OCI-LY1 (cell line): ENCODE measurements around the gene FRMD1.

Experiments used
- H2AFZ ChIP-seq: fragments of 200-600 bp; sonication (generic), shearing (Covaris generic); 2 replicates; pipeline ENCODE4 v1.6.0; 2014; ENCODE audit warnings: antibody characterized with exemption, mild to moderate bottlenecking, low read length
- H3F3A ChIP-seq: fragments of 200-600 bp; sonication (generic), shearing (Covaris generic); 2 replicates; pipeline ENCODE4 v1.6.0; 2014; ENCODE audit warnings: mild to moderate bottlenecking, antibody characterized with exemption, low read length, moderate library complexity; ENCODE audit not compliant: insufficient read depth
- H3K27ac ChIP-seq: fragments of 200-600 bp; sonication (generic); 2 replicates; pipeline ENCODE4 v1.5.1; 2014; ENCODE audit warnings: low read length, mixed run types, mild to moderate bottlenecking, low read depth; ENCODE audit not compliant: poor library complexity, severe bottlenecking
- H3K27me3 ChIP-seq: fragments of 200-600 bp; sonication (generic); 2 replicates; pipeline ENCODE4 v1.6.0; 2014; ENCODE audit warnings: antibody characterized with exemption, mild to moderate bottlenecking, low read length, moderate library complexity; ENCODE audit not compliant: insufficient read depth
- H3K36me3 ChIP-seq: fragments of 200-600 bp; sonication (generic); 2 replicates; pipeline ENCODE4 v1.6.1; 2014; ENCODE audit warnings: mild to moderate bottlenecking, antibody characterized with exemption, low read length, moderate library complexity, mixed read lengths; ENCODE audit not compliant: insufficient read depth
- H3K4me1 ChIP-seq: fragments of 200-600 bp; sonication (generic); 2 replicates; pipeline ENCODE4 v1.5.1; 2014; ENCODE audit warnings: mild to moderate bottlenecking, low read length, moderate library complexity; ENCODE audit not compliant: insufficient read depth, severe bottlenecking
- H3K4me2 ChIP-seq: fragments of 200-600 bp; sonication (generic), shearing (Covaris generic); 2 replicates; pipeline ENCODE4 v1.6.1; 2014; ENCODE audit warnings: low read length
- H3K4me3 ChIP-seq: fragments of 200-600 bp; sonication (generic); 2 replicates; pipeline ENCODE4 v1.5.1; 2014; ENCODE audit warnings: low read length, low read depth, mild to moderate bottlenecking, mixed read lengths; ENCODE audit not compliant: poor library complexity, severe bottlenecking
- H3K79me2 ChIP-seq: fragments of 200-600 bp; shearing (Covaris generic); 2 replicates; pipeline ENCODE4 v1.6.1; 2016; ENCODE audit warnings: mixed run types, low read length, mixed read lengths; ENCODE audit not compliant: insufficient read depth
- H3K9ac ChIP-seq: fragments of 200-600 bp; sonication (generic), shearing (Covaris generic); 2 replicates; pipeline ENCODE4 v1.6.1; 2014; ENCODE audit warnings: mild to moderate bottlenecking, low read length, mixed read lengths
- H3K9me2 ChIP-seq: fragments of 200-600 bp; sonication (generic), shearing (Covaris generic); 2 replicates; pipeline ENCODE4 v1.6.1; 2014; ENCODE audit warnings: low read depth, mild to moderate bottlenecking, low read length, mixed read lengths
- H3K9me3 ChIP-seq: fragments of 200-600 bp; shearing (Covaris generic); 2 replicates; pipeline ENCODE4 v1.6.1; 2014; ENCODE audit warnings: low read length, mixed read lengths
- H4K20me1 ChIP-seq: fragments of 200-600 bp; sonication (generic), shearing (Covaris generic); 2 replicates; pipeline ENCODE4 v1.6.0; 2016; ENCODE audit warnings: mild to moderate bottlenecking, low read length; ENCODE audit not compliant: insufficient read depth
- EZH2 ChIP-seq: fragments of 200-600 bp; sonication (generic), shearing (Covaris generic); IDR thresholded peaks from 2 replicates; pipeline ENCODE4 v1.8.0; 2017; ENCODE audit warnings: borderline replicate concordance, mixed run types, mild to moderate bottlenecking, antibody characterized with exemption, low read length, moderate library complexity, mixed read lengths
- TF ChIP-seq, protein P1 (sequence below): fragments of 200-600 bp; sonication (generic), shearing (Covaris generic); IDR thresholded peaks from 2 replicates; pipeline ENCODE4 v1.5.1; 2017; ENCODE audit warnings: mild to moderate bottlenecking, antibody characterized with exemption, low read length, moderate library complexity, mixed read lengths

Gene FRMD1

DNA sequence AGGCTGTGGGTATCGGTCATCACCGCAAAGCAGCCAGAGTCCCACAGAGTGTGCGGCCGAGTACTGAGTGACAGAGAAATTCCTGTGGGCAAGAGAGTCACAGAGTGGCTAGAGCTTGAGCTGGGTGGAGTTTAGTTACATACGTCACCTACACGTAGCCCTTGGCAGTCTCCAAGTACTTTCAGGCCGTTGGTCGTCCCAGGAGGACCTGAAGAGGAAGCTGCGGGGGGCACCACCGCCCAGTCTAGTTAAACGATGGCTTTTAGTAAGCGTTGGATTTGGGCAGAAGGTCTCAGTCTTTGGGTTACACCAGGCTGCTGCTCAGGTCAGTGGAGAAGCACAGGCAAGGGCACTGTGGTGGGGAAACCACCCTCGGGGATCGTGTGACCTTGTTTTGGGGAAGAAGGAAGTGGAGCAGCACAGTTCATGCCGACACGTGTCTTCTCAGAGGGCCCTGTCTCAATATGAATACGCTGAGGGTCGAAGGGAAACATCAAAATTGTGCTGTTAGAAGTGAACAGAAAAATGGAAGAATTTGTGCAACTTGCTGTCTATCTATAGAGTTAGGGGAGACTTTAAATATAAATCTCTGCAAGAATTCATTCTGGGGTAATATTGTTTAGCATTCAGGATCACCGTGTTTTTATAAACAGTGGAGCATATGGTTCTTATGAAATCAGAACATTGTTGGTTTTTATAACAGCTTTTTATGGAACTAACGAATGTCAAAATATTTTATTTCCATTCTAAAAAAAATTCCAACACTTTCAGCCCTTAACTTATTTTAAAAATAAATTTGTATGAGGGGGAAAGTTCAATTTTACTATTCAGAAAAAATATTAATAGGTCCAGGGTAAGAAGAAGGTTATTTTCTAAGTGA lies 52.9 kb downstream of the FRMD1 start:
- Histone ChIP-seq H3K36me3 (no peaks in the 10 kb centered on the region), H3K79me2 (no peaks in the 10 kb centered on the region), H3K9me3 (no peaks in the 10 kb centered on the region), H3K9me2 (no peaks in the 10 kb centered on the region), H2AFZ (no peak overlapping the region), H3K4me1 (no peaks in the 10 kb centered on the region), H4K20me1 (no peaks in the 10 kb centered on the region), H3K4me2 (no peak overlapping the region), H3K27ac (no peak overlapping the region), H3K9ac (no peak overlapping the region), H3K4me3 (no peak overlapping the region), H3K27me3 (no peaks in the 10 kb centered on the region), H3F3A (no peaks in the 10 kb centered on the region)
- TF ChIP-seq EZH2 = no peak
- TF ChIP-seq, protein P1, sequence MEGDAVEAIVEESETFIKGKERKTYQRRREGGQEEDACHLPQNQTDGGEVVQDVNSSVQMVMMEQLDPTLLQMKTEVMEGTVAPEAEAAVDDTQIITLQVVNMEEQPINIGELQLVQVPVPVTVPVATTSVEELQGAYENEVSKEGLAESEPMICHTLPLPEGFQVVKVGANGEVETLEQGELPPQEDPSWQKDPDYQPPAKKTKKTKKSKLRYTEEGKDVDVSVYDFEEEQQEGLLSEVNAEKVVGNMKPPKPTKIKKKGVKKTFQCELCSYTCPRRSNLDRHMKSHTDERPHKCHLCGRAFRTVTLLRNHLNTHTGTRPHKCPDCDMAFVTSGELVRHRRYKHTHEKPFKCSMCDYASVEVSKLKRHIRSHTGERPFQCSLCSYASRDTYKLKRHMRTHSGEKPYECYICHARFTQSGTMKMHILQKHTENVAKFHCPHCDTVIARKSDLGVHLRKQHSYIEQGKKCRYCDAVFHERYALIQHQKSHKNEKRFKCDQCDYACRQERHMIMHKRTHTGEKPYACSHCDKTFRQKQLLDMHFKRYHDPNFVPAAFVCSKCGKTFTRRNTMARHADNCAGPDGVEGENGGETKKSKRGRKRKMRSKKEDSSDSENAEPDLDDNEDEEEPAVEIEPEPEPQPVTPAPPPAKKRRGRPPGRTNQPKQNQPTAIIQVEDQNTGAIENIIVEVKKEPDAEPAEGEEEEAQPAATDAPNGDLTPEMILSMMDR = no peak

DNA sequence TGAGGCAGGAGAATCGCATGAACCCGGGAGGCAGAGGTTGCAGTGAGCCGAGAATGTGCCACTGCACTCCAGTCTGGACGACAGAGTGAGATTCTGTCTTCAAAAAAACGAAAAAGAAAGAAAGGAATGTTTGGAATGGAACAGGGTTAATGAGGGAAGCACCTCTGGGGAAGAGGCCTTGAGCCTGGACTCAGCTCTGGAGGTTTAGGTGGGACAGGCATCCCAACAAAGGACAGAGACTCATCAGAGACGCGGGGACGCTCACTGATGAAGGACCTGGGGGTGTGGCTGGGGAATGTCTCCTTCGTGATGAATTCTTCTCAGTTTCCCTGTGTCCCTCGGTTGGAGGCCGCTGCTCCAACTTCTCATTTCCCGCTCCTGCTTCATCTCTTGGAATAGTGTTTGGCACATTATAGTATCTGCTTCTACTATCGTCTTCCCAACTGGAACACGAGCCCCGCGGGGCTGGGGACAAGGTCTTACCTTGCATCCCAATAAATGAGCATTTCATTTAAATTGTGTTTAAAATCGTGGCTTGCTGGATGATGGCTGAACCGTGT lies 54.0 kb downstream of the FRMD1 start:
- Histone ChIP-seq H3K9me3 (no peaks in the 10 kb centered on the region), H3K4me1 (no peaks in the 10 kb centered on the region), H3K36me3 (no peaks in the 10 kb centered on the region), H3F3A (no peaks in the 10 kb centered on the region), H3K79me2 (no peaks in the 10 kb centered on the region), H3K27ac (no peak overlapping the region), H3K4me2 (no peak overlapping the region), H4K20me1 (no peaks in the 10 kb centered on the region), H3K4me3 (no peak overlapping the region), H3K9me2 (no peaks in the 10 kb centered on the region), H3K9ac (no peak overlapping the region), H2AFZ (no peak overlapping the region), H3K27me3 (no peaks in the 10 kb centered on the region)
- TF ChIP-seq, protein P1 = no peak
- no peak for TF ChIP-seq EZH2

DNA sequence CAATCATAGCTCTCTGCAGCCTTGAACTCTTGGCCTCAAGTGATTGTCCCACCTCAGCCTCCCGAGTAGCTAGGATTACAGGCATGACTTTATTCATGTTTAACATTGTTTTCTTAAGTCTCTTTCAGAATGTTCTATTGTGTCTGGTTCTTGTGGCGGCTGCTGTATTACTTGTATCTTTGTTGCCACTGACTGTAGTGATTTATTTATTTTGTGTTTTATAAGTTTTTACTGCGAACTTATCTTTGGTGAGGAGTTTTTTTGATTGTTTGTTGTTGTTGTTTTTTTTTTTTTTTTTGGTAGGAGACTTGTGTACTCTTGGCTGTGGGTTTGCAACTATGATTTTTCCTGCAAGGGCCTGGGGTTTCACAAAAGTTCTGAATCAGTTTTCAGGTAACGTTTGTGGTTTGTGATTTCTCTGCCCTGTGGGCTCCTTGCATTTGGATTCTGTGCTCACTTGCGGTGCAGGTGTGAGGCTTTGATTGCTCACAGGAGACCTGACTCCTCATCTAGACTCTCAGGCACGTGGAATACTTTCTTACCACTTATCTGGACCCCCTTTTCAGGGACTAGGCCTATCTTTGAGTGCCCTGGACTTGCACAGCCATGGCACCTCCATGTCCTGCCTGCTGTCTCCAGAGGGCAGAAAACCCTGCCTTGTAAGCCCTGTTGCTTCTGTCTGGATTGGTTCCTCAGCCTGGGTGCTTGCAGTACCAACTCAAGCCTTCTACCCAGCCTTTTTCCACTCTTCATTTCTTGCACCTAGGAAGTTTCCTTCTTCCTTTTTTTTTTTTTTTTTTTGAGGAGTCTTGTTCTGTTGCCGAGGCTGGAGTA lies 56.3 kb downstream of the FRMD1 start:
- no peaks in the 10 kb centered on the region for H3K4me1 ChIP-seq
- H3K27me3 ChIP-seq = no peaks in the 10 kb centered on the region
- no peak overlapping the region for H3K9ac ChIP-seq
- no peak overlapping the region for H2AFZ ChIP-seq
- H3K27ac ChIP-seq = no peak overlapping the region
- no peaks in the 10 kb centered on the region for H3K9me3 ChIP-seq
- no peaks in the 10 kb centered on the region for H4K20me1 ChIP-seq
- no peaks in the 10 kb centered on the region for H3K79me2 ChIP-seq
- H3K4me2 ChIP-seq = no peak overlapping the region
- no peak overlapping the region for H3K4me3 ChIP-seq
- no peaks in the 10 kb centered on the region for H3K9me2 ChIP-seq
- TF ChIP-seq, protein P1 = no peak
- TF ChIP-seq EZH2 = no peak
- H3F3A ChIP-seq = no peaks in the 10 kb centered on the region
- H3K36me3 ChIP-seq = no peaks in the 10 kb centered on the region
